HG02642 (cell line): ENCODE data around the gene AGAP2.

Source experiments
- ATAC-seq: cut with Tn5 transposase; IDR thresholded peaks from one replicate; pipeline ENCODE4 v1.9.1; 2021; ENCODE audit warnings: mild to moderate bottlenecking; ENCODE audit not compliant: unreplicated experiment, poor library complexity

AGAP2 gene

GRCh38 chr12:57739387-57739786 is 845 bp upstream of the AGAP2 start:
- ATAC-seq = no peak

GRCh38 chr12:57737467-57738460 is 778 bp downstream of the AGAP2 start:
- no peak for ATAC-seq

- no peak for ATAC-seq
Observed at GRCh38 chr12:57736741-57737466, 1.6 kb downstream of the AGAP2 start.

GRCh38 chr12:57735952-57736740 is 2.4 kb downstream of the AGAP2 start:
- ATAC-seq = no peak

- no peak for ATAC-seq
Observed at GRCh38 chr12:57735198-57735855, 3.2 kb downstream of the AGAP2 start.

- no peak for ATAC-seq
Observed at GRCh38 chr12:57734591-57734990, 4.0 kb downstream of the AGAP2 start.

- no peak for ATAC-seq
Observed at GRCh38 chr12:57733928-57734327, 4.6 kb downstream of the AGAP2 start.

GRCh38 chr12:57732726-57733593 is 5.6 kb downstream of the AGAP2 start:
- no peak for ATAC-seq

GRCh38 chr12:57732270-57732669 is 6.3 kb downstream of the AGAP2 start:
- ATAC-seq = no peak

GRCh38 chr12:57731411-57732080 is 7.0 kb downstream of the AGAP2 start:
- no peak for ATAC-seq

- no peak for ATAC-seq
Observed at GRCh38 chr12:57730336-57731067, 8.0 kb downstream of the AGAP2 start.

GRCh38 chr12:57729321-57729844 is 9.2 kb downstream of the AGAP2 start:
- no peak for ATAC-seq

GRCh38 chr12:57727758-57728395 is 10.7 kb downstream of the AGAP2 start:
- no peak for ATAC-seq

- no peak for ATAC-seq
Observed at GRCh38 chr12:57726884-57727757, 11.4 kb downstream of the AGAP2 start.

GRCh38 chr12:57726151-57726883 is 12.2 kb downstream of the AGAP2 start:
- ATAC-seq = no peak

- no peak for ATAC-seq
Observed at GRCh38 chr12:57725851-57726150, 12.7 kb downstream of the AGAP2 start.
